HepG2 (cell line): Measurements from ENCODE around the gene AFF2.

Source experiments
- CBX5 ChIP-seq: sonication (generic); formaldehyde crosslinking; IDR thresholded peaks from 2 replicates; pipeline ENCODE4 v1.4.0; 2020; ENCODE audit warnings: missing genetic modification reagents, borderline replicate concordance
- CEBPB ChIP-seq: IDR thresholded peaks from 2 replicates; pipeline ENCODE4 v1.6.1; 2011; ENCODE audit warnings: low read depth, low read length, improper control_type of control experiment, borderline replicate concordance
- FOXJ3 ChIP-seq: sonication (generic); formaldehyde crosslinking; IDR thresholded peaks from 2 replicates; pipeline ENCODE4 v1.4.0; 2020; ENCODE audit warnings: missing genetic modification reagents, mild to moderate bottlenecking, borderline replicate concordance
- GTF2F1 ChIP-seq: fragments of 150-350 bp; IDR thresholded peaks from 2 replicates; pipeline ENCODE4 v1.6.1; 2014; ENCODE audit warnings: low read length
- NFATC3 ChIP-seq: sonication (generic); formaldehyde crosslinking; IDR thresholded peaks from 2 replicates; pipeline ENCODE4 v1.5.1; 2020; ENCODE audit warnings: mild to moderate bottlenecking, missing genetic modification reagents
- ZNF274 ChIP-seq: sonication (generic); formaldehyde crosslinking; IDR thresholded peaks from 2 replicates; pipeline ENCODE4 v1.5.1; 2020; ENCODE audit warnings: mild to moderate bottlenecking, missing genetic modification reagents
- ZNF331 ChIP-seq: sonication (generic); formaldehyde crosslinking; IDR thresholded peaks from 2 replicates; pipeline ENCODE4 v1.4.0; 2020; ENCODE audit warnings: missing genetic modification reagents
- TF ChIP-seq, protein P1 (sequence below): sonication (generic); formaldehyde crosslinking; IDR thresholded peaks from 2 replicates; pipeline ENCODE4 v1.8.1; 2023; ENCODE audit warnings: mild to moderate bottlenecking, missing genetic modification reagents
- TF ChIP-seq, protein P2 (sequence below): sonication (generic); formaldehyde crosslinking; IDR thresholded peaks from 2 replicates; pipeline ENCODE4 v1.5.0; 2020; ENCODE audit warnings: mild to moderate bottlenecking, missing genetic modification reagents, moderate library complexity

GRCh38 chrX:148499638-148500422 lies 587 bp upstream of the AFF2 start:
- TF ChIP-seq FOXJ3 (no peak), ZNF274 (CRISPR knock-in tag) (no peak), GTF2F1 (no peak), ZNF331 (no peak), NFATC3 (no peak), CEBPB (no peak), CBX5 (CRISPR knock-in tag) (no peak)
- TF ChIP-seq, protein P1, sequence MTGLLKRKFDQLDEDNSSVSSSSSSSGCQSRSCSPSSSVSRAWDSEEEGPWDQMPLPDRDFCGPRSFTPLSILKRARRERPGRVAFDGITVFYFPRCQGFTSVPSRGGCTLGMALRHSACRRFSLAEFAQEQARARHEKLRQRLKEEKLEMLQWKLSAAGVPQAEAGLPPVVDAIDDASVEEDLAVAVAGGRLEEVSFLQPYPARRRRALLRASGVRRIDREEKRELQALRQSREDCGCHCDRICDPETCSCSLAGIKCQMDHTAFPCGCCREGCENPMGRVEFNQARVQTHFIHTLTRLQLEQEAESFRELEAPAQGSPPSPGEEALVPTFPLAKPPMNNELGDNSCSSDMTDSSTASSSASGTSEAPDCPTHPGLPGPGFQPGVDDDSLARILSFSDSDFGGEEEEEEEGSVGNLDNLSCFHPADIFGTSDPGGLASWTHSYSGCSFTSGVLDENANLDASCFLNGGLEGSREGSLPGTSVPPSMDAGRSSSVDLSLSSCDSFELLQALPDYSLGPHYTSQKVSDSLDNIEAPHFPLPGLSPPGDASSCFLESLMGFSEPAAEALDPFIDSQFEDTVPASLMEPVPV = no peak
- TF ChIP-seq, protein P2, sequence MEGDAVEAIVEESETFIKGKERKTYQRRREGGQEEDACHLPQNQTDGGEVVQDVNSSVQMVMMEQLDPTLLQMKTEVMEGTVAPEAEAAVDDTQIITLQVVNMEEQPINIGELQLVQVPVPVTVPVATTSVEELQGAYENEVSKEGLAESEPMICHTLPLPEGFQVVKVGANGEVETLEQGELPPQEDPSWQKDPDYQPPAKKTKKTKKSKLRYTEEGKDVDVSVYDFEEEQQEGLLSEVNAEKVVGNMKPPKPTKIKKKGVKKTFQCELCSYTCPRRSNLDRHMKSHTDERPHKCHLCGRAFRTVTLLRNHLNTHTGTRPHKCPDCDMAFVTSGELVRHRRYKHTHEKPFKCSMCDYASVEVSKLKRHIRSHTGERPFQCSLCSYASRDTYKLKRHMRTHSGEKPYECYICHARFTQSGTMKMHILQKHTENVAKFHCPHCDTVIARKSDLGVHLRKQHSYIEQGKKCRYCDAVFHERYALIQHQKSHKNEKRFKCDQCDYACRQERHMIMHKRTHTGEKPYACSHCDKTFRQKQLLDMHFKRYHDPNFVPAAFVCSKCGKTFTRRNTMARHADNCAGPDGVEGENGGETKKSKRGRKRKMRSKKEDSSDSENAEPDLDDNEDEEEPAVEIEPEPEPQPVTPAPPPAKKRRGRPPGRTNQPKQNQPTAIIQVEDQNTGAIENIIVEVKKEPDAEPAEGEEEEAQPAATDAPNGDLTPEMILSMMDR (CRISPR knock-in tag) = no peak
